Measurements from ENCODE around the gene SUSD3. TPM values are rescaled to one million over a fixed set of nuclear protein-coding genes. Genes with fewer than 3 reads are reported as not detected.

Gene SUSD3
- total RNA-seq, 1 experiment from 2014 or later: not detected

DNA sequence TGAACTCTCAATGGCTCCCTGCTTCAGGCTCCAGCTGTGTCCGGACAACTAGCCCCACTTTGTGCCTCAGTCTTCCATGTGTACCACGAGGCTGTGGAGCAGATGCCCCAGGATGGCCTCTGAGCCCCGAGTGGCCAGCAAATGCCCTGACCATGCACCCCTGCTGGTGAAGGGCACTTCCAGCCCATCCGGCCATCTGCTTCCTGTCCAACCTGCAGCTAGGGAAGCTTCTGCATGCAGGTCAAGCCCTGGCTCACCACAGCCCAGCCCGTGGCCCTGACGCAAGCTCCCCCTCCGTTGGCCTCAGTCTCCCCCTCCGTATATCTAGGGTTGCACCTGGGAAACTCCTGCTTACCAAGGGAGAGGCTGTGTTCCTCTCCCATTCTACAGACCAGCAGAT is 70.8 kb downstream of the SUSD3 start:
- POLR2A ChIA-PET (ENCODE audit: low non-redundant PET): interaction anchor here (0.6 kb wide), 1 partner anchor 687 kb away, joined by 3 read pairs; no protein-coding TSS in a partner anchor
- TF ChIP-seq, protein P1, sequence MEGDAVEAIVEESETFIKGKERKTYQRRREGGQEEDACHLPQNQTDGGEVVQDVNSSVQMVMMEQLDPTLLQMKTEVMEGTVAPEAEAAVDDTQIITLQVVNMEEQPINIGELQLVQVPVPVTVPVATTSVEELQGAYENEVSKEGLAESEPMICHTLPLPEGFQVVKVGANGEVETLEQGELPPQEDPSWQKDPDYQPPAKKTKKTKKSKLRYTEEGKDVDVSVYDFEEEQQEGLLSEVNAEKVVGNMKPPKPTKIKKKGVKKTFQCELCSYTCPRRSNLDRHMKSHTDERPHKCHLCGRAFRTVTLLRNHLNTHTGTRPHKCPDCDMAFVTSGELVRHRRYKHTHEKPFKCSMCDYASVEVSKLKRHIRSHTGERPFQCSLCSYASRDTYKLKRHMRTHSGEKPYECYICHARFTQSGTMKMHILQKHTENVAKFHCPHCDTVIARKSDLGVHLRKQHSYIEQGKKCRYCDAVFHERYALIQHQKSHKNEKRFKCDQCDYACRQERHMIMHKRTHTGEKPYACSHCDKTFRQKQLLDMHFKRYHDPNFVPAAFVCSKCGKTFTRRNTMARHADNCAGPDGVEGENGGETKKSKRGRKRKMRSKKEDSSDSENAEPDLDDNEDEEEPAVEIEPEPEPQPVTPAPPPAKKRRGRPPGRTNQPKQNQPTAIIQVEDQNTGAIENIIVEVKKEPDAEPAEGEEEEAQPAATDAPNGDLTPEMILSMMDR (conservative IDR thresholded peaks at IDR 0.05; ENCODE audit: low read depth, low read length): no peak
- TF ChIP-seq EZH2 (IDR thresholded peaks at IDR 0.05; ENCODE audit: borderline replicate concordance, low read depth, low read length, poor library complexity, severe bottlenecking): no peak
- no peaks in the 10 kb centered on the region for H3K9me3 ChIP-seq (ENCODE audit: low read depth, low read length, poor library complexity, severe bottlenecking)
- H3K36me3 ChIP-seq (ENCODE audit: insufficient read depth, low read length, poor library complexity, severe bottlenecking): no peaks in the 10 kb centered on the region
- no peak overlapping the region for H3K4me3 ChIP-seq (ENCODE audit: low read depth, low read length, poor library complexity, severe bottlenecking)
- intact Hi-C loops (cut with micrococcal nuclease; ENCODE audit: unreplicated experiment): no loop called here
- CTCF ChIA-PET: no interaction called here
- no peaks in the 10 kb centered on the region for H3K27me3 ChIP-seq (replicated peaks; ENCODE audit: insufficient read depth, low read depth, low read length, poor library complexity)
- BruUV-seq (replicated peaks): no TSS peak
- H3K27ac ChIP-seq (ENCODE audit: low read depth, low read length, poor library complexity, severe bottlenecking): no peak overlapping the region
- DNase-seq (ENCODE audit: low spot score): no peak
- H3K4me1 ChIP-seq (ENCODE audit: insufficient read depth, low read length, poor library complexity, severe bottlenecking): peaks cover 7% of the 10 kb centered on the region

DNA sequence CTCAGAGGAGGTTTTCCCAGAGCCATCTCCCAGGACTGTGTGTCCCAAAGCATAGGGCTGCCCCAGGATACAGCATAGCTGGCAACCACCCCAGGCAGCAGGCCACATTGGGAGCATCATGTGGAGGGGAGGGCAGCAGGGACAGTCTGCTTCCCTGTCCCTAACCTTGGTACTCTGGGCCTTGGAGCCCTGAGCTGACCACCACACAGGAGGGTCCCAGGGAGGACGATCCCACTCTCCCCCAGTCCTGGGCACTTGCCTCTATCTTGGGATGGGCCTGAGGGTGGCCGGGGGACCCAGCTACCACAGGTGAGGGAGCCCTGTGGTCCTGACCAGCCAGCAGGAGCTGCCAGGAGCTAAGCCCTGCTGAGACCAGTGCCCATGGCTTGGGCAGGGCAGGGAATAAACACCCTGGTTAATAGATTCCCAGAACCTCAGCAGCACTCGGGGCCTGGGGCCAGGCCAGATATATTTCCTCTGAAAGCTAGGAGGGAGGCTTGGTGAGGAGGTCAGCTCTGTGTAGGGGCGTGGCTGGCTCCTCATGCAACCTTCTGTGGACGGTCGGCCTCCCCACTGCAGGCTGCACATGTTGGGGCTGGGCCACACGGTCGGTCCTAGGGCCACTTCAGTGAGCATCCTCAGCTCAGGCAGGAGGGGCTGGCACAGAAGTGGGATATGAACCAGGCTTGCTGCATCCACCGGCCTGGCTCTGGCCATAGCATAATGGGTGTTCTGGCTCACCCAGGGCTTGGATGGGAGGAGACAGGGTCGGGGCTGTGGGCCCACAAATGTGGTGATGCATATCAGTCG is 71.4 kb downstream of the SUSD3 start:
- Histone ChIP-seq H3K4me3 (ENCODE audit: low read depth, low read length, poor library complexity, severe bottlenecking) (no peak overlapping the region), H3K4me1 (ENCODE audit: insufficient read depth, low read length, poor library complexity, severe bottlenecking) (peaks cover 10% of the 10 kb centered on the region), H3K36me3 (ENCODE audit: insufficient read depth, low read length, poor library complexity, severe bottlenecking) (no peaks in the 10 kb centered on the region), H3K27me3 (replicated peaks; ENCODE audit: insufficient read depth, low read depth, low read length, poor library complexity) (no peaks in the 10 kb centered on the region), H3K27ac (ENCODE audit: low read depth, low read length, poor library complexity, severe bottlenecking) (no peak overlapping the region), H3K9me3 (ENCODE audit: low read depth, low read length, poor library complexity, severe bottlenecking) (no peaks in the 10 kb centered on the region)
- TF ChIP-seq EZH2 (IDR thresholded peaks at IDR 0.05; ENCODE audit: borderline replicate concordance, low read depth, low read length, poor library complexity, severe bottlenecking): no peak
- TF ChIP-seq, protein P1 (conservative IDR thresholded peaks at IDR 0.05; ENCODE audit: low read depth, low read length): no peak
- POLR2A ChIA-PET (ENCODE audit: low non-redundant PET): interaction anchor here (0.6 kb wide), 1 partner anchor 686 kb away, joined by 3 read pairs; no protein-coding TSS in a partner anchor
- CTCF ChIA-PET: no interaction called here
- DNase-seq (ENCODE audit: low spot score): no peak
- no TSS peak for BruUV-seq (replicated peaks)
- intact Hi-C loops (cut with micrococcal nuclease; ENCODE audit: unreplicated experiment): no loop called here

DNA sequence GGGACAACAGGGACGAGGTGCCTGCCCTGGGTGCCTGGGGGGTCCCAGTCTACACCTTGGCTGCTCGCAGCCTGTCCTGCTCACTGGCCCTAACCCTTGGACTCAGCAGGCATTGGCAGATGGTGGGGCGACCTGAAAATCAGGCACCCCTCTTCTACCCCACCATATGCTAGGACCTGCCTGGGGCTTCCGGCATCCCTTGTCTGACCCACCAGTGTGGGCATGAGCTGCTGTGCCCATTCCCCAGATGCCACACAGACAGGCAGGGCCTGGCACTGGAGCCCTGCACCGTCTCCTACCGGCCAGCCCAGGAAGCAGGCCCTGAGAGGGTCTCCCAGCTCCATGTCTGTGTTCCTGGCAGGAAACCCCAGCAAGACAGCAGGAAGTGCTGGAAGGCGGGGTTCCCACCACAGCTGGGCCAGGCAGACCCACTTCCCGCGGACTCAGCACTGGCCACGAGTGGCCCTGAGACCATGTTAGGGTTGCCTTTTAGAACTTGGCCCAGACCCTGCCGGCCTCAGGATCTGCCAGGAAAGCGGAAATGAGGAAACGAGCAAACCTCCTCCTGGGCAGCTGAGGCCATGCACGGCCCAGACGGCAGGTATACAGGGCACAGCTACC is 72.5 kb downstream of the SUSD3 start:
- peaks cover 10% of the 10 kb centered on the region for H3K4me1 ChIP-seq (ENCODE audit: insufficient read depth, low read length, poor library complexity, severe bottlenecking)
- H3K36me3 ChIP-seq (ENCODE audit: insufficient read depth, low read length, poor library complexity, severe bottlenecking): no peaks in the 10 kb centered on the region
- TF ChIP-seq, protein P1 (conservative IDR thresholded peaks at IDR 0.05; ENCODE audit: low read depth, low read length): no peak
- no peak for TF ChIP-seq EZH2 (IDR thresholded peaks at IDR 0.05; ENCODE audit: borderline replicate concordance, low read depth, low read length, poor library complexity, severe bottlenecking)
- H3K27ac ChIP-seq (ENCODE audit: low read depth, low read length, poor library complexity, severe bottlenecking): no peak overlapping the region
- H3K4me3 ChIP-seq (ENCODE audit: low read depth, low read length, poor library complexity, severe bottlenecking): no peak overlapping the region
- ChIA-PET CTCF (no interaction called here), POLR2A (ENCODE audit: low non-redundant PET) (no interaction called here)
- intact Hi-C loops (cut with micrococcal nuclease; ENCODE audit: unreplicated experiment): no loop called here
- H3K9me3 ChIP-seq (ENCODE audit: low read depth, low read length, poor library complexity, severe bottlenecking): no peaks in the 10 kb centered on the region
- DNase-seq (ENCODE audit: low spot score): no peak
- no TSS peak for BruUV-seq (replicated peaks)
- H3K27me3 ChIP-seq (replicated peaks; ENCODE audit: insufficient read depth, low read depth, low read length, poor library complexity): no peaks in the 10 kb centered on the region

Measured in A673 (cell line).